Muscle of arm (tissue), 12 donors: ENCODE measurements around the gene NRDE2. TPM values are rescaled to one million over a fixed set of nuclear protein-coding genes. Genes with fewer than 3 reads are reported as not detected.
"Not testable (repeated sequence)": the region's sequence is repeated elsewhere in the genome, so short reads cannot be mapped to it uniquely, and the experiment has no call there.

Experiments
- DNase-seq: peaks from one replicate; pipeline ENCODE4 v3.0.0-alpha.2; 2013
- polyA plus RNA-seq, 12 donors: library from polyadenylated mRNA; unstranded; fragments of 120-200 nt; gene quantifications; one replicate each; pipeline ENCODE4 v1.2.1, GENCODE V29; 2013; ENCODE audit not compliant: insufficient read length in 12 of 12

NRDE2 gene
- polyA plus RNA-seq, 12 donors = 7.3 to 38.4 (median 11.1) TPM; not detected in 1

DNA sequence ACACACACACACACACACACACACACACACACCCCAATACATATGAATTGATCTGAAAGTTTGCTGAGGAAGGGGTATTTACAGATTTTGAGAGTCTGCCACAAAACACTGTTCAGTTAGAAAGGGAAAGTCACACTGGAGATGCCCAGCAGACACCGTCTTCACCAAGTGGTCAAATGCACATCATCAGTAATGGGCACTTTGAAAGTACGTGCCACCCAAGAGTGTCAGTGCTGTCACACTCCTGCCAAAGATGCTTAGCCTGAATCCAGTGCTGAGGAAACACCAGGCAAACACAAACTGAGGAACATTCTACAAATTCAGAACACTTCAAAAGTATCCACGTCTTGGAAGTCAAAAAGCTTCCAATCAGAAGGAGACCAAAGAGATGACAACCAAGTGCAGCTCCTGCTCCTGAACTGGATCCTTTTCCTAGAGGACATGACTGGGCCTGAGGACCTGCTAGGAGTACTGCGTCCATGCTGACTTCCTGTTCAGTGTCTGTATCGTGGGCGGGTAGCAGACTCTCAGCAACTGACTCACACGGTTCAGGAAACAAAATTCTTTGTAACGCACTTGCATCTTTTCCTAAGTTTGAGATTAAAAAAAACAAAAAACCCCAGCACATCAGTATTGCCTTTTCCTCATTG is 56.8 kb downstream of the NRDE2 start:
- DNase-seq = no peak

DNA sequence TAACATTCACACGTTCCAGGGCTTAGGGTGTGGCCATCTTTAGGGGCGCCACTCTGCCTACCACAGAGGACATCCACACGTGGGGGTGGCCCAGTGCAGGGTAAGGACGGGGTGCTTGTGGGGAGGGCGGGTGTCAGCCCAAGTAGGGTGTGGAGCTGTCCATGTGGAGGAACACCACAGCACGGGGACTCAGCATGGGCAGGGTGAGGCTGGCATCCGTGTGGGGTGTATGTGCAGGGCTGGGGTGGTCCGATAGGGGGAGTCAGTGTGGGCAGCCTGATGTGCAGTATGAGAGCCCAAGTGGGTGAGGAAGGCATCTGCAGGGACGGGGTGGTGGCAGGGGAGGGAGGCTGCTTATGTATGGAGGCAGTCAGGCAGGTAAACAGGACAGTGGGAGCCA is 57.7 kb downstream of the NRDE2 start:
- no peak for DNase-seq

DNA sequence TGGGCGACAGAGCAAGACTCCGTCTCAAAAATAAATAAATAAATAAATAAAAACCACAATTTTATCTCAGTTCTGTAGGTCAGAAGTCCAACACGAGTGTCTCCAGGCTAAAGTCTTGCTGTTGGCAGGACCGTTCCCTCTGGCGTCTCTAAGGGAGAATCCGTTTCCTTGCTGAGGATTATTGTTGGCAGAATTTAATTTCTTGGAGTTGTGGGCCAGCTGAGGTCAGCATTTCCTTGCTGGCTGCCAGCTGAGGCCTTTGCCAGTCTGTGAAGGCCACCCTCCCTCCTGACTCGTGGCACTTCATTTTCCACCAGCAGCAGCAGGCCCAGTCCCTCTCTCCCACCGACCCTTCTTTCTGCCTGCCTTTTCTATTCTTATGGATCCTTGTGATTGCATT is 58.2 kb downstream of the NRDE2 start:
- peak; percentile 51 for DNase-seq

DNA sequence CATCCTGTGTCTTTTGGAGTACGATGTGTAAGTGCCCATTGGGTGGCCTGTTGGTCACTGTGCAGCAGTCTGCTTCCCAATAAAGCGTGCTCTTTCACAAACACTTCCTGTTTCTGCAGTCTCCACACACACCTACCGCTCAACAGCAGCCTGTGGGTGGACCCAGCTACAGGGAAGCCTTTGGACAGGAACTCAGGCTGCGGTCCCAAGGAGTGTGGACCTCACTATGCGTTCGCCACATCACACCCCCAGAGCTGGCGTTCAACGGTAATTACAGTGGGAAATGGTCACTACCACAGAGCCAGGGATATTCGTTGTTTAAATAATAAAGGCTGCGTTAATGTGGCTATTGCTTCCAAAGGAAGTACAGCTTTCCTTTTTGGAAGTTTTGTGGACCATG is 59.2 kb downstream of the NRDE2 start:
- no peak for DNase-seq

DNA sequence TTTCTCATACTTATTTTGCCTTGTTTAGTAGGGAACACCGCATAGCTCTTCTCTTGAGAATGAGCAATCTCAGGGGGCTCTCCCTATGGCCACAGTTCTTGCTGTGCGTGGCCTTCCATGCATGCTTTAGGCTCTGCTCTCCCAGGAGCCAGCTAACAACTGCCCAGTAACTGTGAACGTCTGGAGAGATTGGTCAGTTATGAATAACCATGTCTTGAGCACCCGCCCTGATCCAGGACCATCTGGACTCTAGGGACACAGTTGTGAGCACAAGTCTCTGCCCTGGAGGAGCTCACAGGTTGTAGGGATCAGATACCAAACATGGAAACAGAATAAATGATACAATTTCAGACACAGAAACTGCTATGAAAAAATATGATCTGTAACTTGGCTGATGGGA is 63.3 kb downstream of the NRDE2 start:
- DNase-seq = no peak

DNA sequence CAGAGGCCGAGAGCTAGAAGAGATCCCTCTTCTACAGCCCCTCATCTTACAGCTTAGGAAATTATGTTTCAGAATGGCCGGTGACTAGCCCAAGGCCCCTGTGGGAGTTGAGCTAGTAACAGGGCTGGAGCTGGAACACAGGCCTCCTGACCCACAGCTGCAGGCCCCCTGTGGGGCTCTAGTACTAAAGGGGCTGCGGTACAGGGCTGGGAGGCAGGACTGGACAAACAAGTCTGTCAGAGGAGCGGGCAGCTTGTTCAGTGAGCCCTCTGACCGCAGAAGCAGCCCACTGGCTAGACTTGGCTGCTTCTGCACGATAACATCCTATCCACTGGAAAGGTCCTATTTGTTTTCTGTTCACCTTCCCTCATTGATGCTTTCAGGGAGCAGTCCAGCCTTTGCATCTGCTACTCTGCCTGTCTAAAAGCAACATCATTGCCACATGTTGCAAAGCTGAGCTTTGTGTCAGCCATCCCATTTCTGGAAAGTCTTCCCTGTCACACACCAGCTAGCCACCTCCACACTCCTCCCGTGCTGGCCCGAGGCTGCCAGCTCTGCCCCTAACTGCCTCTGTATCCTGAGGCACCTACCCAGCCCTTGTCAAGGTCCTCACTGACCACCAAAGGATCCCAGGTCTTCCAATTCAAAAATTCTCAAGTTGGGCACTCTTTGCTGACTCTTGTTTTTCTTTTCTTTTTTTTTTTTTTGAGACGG is 65.1 kb downstream of the NRDE2 start:
- DNase-seq = no peak

DNA sequence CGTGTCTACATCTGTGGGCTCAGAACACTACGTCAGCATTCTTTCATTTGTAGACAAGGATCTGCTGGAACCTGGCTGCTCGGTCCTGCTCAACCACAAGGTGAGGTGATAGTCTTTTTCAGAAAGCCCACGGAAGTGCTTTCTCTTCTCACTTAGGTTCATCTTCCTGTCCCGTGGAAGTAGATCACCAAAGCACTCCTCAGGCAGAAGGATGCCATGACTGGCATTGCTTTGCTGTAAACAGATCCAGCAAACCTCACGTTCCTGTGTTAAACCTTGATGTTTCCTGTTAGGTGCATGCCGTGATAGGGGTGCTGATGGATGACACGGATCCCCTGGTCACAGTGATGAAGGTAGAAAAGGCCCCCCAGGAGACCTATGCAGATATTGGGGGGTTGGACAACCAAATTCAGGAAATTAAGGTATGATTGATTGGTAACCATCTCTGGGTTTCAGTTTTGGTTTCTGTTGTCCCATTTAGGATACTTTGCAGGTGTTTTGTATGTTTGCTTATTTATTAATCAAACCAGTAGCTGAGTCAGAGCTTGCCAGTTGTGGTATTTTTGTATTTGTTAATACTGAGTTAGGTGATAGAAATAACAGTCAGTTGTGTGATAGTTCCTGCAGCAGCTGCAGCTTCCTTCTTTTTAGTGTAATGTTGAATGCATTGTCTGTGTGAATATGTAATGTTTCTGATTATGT is 67.8 kb downstream of the NRDE2 start:
- no peak for DNase-seq

DNA sequence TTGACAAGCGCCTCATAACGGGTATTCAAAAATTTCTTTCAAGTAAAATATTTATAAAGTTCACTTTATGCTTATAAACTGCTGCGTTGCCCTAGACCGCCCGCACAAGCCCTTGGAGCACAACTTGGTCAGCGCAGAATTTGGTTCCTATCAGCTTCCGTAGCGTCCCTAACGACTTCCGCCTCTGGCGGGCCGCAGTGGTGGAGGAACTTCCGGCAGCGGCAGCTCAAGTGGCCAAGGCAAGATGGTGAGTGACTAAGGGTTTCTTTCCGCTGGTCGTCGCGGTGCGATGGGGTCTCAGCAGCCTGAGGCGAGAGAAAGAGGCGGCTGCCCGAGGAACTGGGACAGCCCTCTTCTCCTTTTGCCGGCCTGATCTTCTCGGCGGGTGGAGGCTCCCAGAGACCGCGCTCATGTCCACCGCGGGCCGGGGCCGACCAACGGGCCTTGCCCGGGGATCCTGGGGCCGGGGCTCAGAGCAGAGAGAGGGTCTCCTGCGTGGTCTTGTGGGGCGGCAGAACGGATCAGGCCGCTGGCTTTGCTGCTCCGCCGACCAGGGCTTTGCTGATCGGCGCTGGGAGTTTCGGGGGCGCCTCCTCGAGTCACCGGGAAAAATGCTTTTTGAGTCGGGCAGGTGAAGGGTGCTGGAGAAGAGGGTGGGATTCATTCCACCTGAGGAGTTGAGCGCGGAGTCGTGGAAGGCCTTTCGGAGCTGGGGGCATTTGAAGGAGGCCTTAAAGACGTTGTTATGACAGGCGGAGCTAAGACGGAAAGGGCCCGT is 75.2 kb downstream of the NRDE2 start, which contains the start of gene PSMC1:
Gene PSMC1, plus strand, starts transcription at position 200 of the 778 bp plus-strand sequence. Its CDS starts 45 bp downstream, at position 245.
- peak; percentile 93 for DNase-seq

DNA sequence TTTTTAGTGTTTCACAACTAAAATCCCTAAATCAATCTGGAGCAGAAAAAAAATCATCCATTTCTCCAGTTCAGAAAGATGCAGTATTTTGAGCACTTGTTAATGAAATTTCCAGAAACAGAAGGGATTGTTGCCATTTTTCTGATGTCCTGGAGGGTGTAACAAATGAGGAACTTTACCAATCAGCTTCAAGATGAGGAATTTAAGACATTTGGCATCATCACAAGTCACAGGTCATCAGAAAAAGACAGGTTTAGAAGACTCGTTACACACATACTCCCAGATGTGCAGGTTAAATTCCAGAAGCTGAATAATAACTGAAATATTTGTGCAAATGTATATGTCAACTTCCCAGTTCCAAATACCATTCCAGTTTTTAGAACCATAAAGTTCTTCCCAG is 75.9 kb downstream of the NRDE2 start:
- no peak for DNase-seq

DNA sequence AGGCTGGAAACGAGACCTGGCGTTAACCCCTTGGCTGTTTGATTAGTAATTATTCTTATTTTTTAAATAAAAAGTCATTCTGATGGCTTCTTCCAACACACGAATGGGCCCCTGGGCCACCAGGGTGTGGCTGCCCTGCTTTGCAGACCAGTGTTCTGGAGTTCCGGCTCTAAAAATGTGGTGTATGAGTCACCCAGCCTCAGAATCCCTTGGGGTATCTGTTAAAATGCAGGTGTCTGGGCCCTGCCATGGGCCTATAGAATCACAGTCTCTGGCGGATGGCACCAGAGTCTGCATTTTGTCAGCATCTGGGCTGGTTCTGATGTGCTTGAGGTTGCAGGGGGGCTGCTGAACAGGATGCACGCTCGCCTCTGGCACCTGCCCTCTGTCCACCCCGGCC is 77.9 kb downstream of the NRDE2 start:
- no peak for DNase-seq

DNA sequence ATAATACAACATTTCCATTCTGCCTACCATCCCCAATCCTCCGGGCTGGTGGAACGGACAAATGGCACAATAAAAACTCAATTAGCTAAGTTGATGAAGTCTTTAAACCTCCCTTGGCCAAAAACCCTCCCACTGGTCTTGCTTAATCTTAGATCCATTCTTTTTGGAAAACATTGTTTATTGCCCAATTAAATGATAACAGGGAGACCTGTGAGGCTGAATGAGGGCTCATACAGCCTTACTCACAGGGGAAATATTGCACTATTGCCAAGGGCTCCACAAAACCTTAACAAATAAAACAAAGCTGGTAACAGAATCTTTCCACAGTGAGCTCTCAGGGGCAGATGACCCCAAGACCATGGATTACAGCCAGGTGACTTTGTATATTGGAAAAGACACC is 83.1 kb downstream of the NRDE2 start:
- no peak for DNase-seq

DNA sequence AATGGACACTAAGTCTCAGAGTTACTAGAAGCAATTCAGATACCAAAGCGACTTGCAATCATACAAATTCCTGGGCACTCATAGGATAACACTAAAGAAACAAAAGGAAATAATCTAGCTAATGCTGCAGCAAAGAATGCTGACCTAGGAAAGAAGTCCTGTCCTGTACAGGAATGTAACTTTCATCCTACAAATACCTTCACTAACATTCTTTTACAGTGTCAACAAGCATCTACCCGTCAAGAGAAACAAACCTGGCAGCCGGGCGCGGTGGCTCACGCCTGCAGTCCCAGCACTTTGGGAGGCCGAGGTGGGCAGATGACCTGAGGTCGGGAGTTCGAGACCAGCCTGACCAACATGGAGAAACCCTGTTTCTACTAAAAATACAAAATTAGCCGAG is 84.3 kb downstream of the NRDE2 start:
- DNase-seq = not testable (repeated sequence)

DNA sequence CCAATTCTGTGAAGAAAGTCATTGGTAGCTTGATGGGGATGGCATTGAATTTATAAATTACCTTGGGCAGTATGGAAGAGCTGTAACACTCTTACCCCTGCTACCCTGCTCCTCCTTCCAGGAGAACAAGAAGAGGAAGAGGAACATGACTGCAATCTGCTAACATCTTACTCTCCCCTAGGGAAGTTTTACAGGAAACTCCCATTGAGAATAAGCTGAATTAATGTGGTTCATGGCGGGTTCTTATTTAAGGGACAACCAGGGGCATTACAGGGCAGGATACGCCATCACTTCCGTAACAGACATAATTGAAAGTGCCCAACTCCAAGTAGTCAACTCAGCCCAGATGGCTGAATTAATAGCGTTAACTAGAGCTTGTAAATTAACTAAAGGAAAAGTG is 84.8 kb downstream of the NRDE2 start:
- DNase-seq = no peak

DNA sequence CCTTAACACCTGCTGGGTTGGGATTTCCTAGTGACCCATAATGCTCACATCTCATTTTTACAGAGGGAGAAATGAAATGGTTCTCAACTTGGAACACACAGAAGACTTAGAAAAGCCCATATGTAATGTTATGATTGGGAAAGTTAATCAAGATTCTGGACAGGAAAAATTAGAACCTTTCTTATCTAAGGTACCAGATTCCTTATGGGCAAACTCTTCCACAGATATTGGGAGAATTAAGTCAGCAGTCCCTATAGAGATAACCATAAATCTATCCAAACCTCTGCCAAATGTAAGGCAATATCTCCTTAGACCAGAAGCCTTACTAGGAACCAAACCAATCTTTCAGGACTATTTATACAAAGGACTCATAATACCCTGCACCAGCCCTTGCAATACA is 89.3 kb downstream of the NRDE2 start:
- DNase-seq = no peak

DNA sequence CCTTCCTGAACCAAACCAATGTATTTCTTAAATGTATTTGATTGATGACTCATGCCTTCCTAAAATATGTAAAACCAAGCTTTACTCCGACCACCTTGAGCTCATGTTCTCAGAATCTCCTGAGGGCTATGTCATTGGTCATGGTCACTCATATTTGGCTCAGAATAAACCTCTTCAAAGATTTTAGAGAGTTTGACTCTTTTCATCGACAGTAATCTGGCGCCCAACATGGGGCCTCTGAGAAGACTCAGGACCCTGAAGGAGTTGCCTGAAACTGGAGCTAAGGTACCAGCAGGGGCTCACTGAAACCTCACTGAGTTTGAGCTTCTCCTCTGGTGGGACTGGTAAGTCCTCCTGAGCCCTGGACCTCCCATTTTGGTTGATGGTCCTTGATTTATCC is 92.6 kb downstream of the NRDE2 start:
- DNase-seq = no peak

DNA sequence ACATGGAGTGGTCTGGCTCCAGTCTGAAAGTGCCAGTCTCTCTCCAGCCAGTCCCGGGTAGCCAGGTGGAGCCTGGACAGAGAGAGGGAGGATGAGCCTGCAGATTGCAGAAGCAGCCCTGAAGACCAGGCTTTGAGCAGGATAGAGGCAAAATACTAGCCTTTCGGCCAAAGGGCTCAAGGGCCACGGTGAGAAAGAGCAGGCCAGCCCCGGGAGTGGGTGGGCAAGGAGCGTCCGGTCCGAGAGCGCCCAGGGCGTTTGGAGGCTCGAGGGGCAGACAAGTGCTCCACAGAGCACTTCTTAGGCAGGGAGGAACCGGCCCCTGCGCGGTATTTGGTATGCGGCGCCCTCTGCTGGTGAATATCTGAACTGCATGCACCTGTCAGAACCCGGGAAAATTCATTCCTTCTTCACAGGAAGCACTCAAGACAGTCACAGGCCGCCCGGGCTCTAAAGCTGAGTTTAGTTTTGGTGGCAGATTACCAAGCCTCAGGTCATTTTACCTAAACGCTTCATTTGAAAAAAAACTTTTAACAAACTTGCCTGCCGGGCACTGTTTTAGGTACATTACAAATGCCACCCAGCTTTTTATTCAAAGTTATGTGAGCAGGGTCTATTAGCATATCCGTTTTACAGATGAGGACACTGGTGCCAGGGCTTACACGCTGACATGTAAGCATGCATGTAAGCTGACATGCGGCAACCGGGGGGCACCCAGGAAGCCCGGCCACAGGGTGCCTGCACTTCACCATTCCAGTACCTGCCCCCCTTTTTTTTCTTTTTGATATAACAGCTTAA is 96.4 kb downstream of the NRDE2 start:
- peak; percentile 31 for DNase-seq

DNA sequence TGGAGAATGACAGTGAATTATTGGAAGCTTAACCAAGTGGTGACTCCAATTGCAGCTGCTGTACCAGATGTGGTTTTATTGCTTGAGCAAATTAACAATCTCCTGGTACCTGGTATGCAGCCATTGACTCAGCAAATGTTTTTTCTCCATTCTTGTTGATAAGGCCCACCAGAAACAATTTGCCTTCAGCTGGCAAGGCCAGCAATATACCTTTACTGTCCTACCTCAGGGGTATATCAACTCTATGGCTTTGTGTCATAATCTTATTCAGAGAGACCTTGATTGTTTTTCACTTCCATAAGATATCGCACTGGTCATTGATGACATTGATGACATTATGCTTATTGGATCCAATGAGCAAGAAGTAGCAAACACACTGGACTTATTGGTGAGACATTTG is 101.8 kb downstream of the NRDE2 start:
- DNase-seq = not testable (repeated sequence)

DNA sequence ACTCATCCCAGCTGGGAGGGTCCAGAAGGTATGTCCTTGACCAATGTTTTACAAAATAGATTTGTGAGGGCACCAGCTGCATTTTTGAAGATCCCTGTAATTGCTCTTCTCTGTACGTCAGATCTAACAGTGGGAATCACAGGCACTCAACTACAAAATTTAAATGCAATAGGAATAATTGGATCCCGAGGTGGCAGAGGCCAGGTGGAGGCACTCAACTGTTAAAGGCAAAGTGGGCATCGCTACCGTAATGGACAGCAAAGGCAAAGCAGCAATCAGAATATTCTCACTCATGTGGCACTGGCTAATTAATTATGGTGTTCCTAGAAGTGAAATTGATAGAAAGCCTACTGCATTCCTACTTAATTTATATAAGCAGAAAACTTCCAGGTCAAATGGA is 103.3 kb downstream of the NRDE2 start:
- DNase-seq = no peak
